Ovary (tissue), 9 donors: ENCODE results near the gene CACNA1A. TPM values are rescaled to one million over a fixed set of nuclear protein-coding genes. Genes with fewer than 3 reads are reported as not detected.

ENCODE experiments used
- DNase-seq, 5 donors: peaks; one replicate each; pipeline ENCODE4 v3.0.0-alpha.2; 2019 to 2020
- H3K27ac ChIP-seq, 2 donors: fragments of 200-600 bp; one replicate each; pipeline versions ENCODE4 v1.5.1 to v1.8.0; 2019 to 2022
- H3K27me3 ChIP-seq: fragments of 200-600 bp; one replicate; pipeline ENCODE4 v1.8.0; 2022
- H3K36me3 ChIP-seq: fragments of 200-600 bp; sonication (generic); one replicate; pipeline ENCODE4 v1.5.1; 2019
- H3K4me1 ChIP-seq: one replicate; pipeline ENCODE4 v1.8.1; 2013; ENCODE audit warnings: mild to moderate bottlenecking, moderate library complexity; ENCODE audit not compliant: insufficient read depth
- H3K4me3 ChIP-seq: fragments of 200-600 bp; sonication (generic); one replicate; pipeline ENCODE4 v1.5.1; 2017
- H3K9me3 ChIP-seq, 2 donors: fragments of 200-600 bp in 1 of 2; sonication (generic) in 1 of 2; one replicate each; pipeline versions ENCODE4 v1.5.1 to v1.8.1; 2013 to 2019; ENCODE audit warnings: mild to moderate bottlenecking in 1 of 2, moderate library complexity in 1 of 2
- EP300 ChIP-seq: sonication (generic); formaldehyde crosslinking; IDR thresholded peaks from one replicate; pipeline ENCODE4 v1.6.1; 2017; ENCODE audit warnings: antibody characterized with exemption
- POLR2A ChIP-seq: fragments of 450-650 bp; IDR thresholded peaks from one replicate; pipeline ENCODE4 v1.6.1; 2017; ENCODE audit warnings: antibody characterized with exemption, mild to moderate bottlenecking, moderate library complexity
- WGBS, 3 donors: extraction: QIAGEN DNeasy Blood & Tissue Kit in 1 of 3; methylation state at CpG; one replicate each; pipeline versions ENCODE4 v1.1.5 to v1.1.7; 2013 to 2017; 5-methylcytosine and 5-hydroxymethylcytosine counted together
- intact Hi-C, 4 donors: fragments of 100-400 bp; cut with DNase I; formaldehyde crosslinking; loops; one replicate each; pipeline versions ENCODE4 v1.11.0 to v1.15.1; 2022 to 2023
- polyA plus RNA-seq, 2 donors: library from polyadenylated mRNA; stranded (reverse); fragments of 200-250 nt in 1 of 2; fragments of 350-450 nt in 1 of 2; fragmentation: Illumina TruSeq in 1 of 2; extraction: RNeasy Lipid Tissue Mini Kit (QIAGEN cat#74804) in 1 of 2; gene quantifications; one replicate each; pipeline ENCODE4 v1.2.3, GENCODE V29; 2013 to 2014
- total RNA-seq, 7 donors: library from RNA; depleted of rRNA in 2 of 7; stranded (reverse); fragments of >200 nt in 2 of 7; fragmentation: NEBNext Ultra II Directional in 3 of 7; extraction: Animal tissue kit (Norgen Biotek cat#: 25700) in 3 of 7; gene quantifications; one replicate each; pipeline versions ENCODE4 v1.1.0 to v1.2.4, GENCODE V29; 2016 to 2023
- TF ChIP-seq, protein P1 (sequence below), 3 donors: fragments of 450-650 bp in 2 of 3; fragments of 200-600 bp in 1 of 3; IDR thresholded peaks; one replicate each; pipeline versions ENCODE4 v1.5.1 to v1.8.0; 2016 to 2022; ENCODE audit warnings: antibody characterized with exemption in 3 of 3, mild to moderate bottlenecking in 1 of 3
- donor health status: DM: no; HTN: no; CAD: no; lungs with moderate emphysema.
- donor health status: DM: no; HTN: no; CAD: no.
- donor health status: Bipolar disorder and iron deficiency.
- donor health status: DM: yes; HTN: yes; CAD: no.
- donor health status: DM: no; HTN: no; CAD: no.
- donor health status: DM: yes; HTN: yes; CAD: no.

The CACNA1A gene
- total and polyA plus RNA-seq, 9 donors = 0.60 to 3.3 (median 1.6) TPM

DNA sequence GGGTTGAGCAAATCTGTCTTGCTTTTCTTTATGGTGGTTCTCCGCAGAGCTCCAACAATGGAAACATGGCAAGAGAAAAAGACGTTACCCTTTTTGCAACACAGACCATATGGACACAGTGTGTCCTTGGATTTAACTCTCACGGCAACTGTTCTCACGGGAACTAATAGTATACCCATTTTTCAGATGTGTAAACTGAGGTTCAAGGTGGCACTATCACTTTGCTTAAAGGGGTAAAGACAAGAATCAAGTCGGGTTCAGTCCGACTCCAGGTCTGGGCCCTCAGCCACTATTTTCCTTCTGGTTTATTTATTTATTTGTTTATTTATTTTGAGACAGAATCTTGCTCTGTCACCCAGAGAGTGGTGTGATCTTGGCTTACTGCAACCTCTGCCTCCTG is 176.0 kb downstream of the CACNA1A start:
- Histone ChIP-seq H3K27me3 (no peaks in the 10 kb centered on the region), H3K27ac (no peak overlapping the region), H3K4me3 (no peak overlapping the region), H3K9me3 (peaks cover 0 to 3% of the 10 kb centered on the region in 2 donors), H3K36me3 (no peaks in the 10 kb centered on the region), H3K4me1 (no peaks in the 10 kb centered on the region)
- TF ChIP-seq POLR2A = no peak
- TF ChIP-seq EP300 = no peak
- TF ChIP-seq, protein P1, sequence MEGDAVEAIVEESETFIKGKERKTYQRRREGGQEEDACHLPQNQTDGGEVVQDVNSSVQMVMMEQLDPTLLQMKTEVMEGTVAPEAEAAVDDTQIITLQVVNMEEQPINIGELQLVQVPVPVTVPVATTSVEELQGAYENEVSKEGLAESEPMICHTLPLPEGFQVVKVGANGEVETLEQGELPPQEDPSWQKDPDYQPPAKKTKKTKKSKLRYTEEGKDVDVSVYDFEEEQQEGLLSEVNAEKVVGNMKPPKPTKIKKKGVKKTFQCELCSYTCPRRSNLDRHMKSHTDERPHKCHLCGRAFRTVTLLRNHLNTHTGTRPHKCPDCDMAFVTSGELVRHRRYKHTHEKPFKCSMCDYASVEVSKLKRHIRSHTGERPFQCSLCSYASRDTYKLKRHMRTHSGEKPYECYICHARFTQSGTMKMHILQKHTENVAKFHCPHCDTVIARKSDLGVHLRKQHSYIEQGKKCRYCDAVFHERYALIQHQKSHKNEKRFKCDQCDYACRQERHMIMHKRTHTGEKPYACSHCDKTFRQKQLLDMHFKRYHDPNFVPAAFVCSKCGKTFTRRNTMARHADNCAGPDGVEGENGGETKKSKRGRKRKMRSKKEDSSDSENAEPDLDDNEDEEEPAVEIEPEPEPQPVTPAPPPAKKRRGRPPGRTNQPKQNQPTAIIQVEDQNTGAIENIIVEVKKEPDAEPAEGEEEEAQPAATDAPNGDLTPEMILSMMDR (IDR thresholded peaks at IDR 0.05) = no peak
- no peak for DNase-seq
- intact Hi-C loops = no loop called here
- WGBS, 3 donors = 88 to 92% (median 91%) methylated on average over 6 of the region's 6 CpGs

DNA sequence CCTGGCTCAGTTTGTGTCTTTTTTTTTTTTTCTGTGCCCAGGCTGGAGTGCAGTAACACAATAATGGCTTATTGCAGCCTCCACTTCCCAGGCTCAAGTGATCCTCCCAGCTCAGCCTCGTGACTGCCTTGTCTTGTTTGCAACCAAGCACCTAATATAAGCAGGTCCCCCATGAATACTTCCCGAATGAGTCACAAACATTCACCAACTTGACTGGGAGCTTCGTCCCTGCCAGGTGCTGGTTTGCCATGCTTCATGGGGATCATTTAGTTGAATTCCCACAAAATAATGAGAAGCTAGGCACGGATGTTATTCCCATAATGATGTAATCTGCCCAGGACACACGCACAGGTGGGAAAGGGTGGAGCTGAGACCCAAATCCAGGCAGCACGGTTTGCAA is 176.5 kb downstream of the CACNA1A start:
- Histone ChIP-seq H3K27me3 (no peaks in the 10 kb centered on the region), H3K4me1 (no peaks in the 10 kb centered on the region), H3K36me3 (no peaks in the 10 kb centered on the region), H3K27ac (no peak overlapping the region), H3K4me3 (no peak overlapping the region), H3K9me3 (no peaks in the 10 kb centered on the region)
- intact Hi-C loops = no loop called here
- TF ChIP-seq, protein P1 (IDR thresholded peaks at IDR 0.05) = no peak
- TF ChIP-seq POLR2A = no peak
- DNase-seq = no peak
- 75 to 79% (median 76%) methylated on average over 6 of the region's 6 CpGs for WGBS, 3 donors

DNA sequence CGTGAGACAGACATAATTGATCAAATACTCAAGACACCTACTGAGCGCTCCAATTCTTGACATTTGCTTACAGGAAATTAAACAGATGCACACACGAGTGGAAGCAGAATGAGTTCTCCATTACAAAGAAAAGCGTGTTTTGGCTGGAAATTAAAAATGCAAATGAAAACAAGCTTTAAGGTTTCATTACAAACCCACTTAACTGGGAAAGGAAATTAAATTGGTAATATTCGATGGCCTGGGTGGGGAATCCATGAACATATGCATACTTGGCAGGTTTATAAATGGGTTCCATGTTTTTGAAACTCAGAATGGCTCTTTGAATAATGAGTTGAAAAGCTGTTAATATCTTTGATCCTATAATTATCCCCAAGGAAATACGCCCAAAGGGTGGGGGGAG is 178.0 kb downstream of the CACNA1A start:
- no peaks in the 10 kb centered on the region for H3K27me3 ChIP-seq
- no peak overlapping the region for H3K4me3 ChIP-seq
- no peak for DNase-seq
- H3K36me3 ChIP-seq = no peaks in the 10 kb centered on the region
- H3K27ac ChIP-seq = no peak overlapping the region
- no peaks in the 10 kb centered on the region for H3K9me3 ChIP-seq
- TF ChIP-seq POLR2A (no peak), EP300 (no peak)
- TF ChIP-seq, protein P1 (IDR thresholded peaks at IDR 0.05) = no peak
- WGBS, 3 donors = 75 to 84% (median 81%) methylated on average over 6 of the region's 6 CpGs
- intact Hi-C loops = no loop called here
- no peaks in the 10 kb centered on the region for H3K4me1 ChIP-seq

DNA sequence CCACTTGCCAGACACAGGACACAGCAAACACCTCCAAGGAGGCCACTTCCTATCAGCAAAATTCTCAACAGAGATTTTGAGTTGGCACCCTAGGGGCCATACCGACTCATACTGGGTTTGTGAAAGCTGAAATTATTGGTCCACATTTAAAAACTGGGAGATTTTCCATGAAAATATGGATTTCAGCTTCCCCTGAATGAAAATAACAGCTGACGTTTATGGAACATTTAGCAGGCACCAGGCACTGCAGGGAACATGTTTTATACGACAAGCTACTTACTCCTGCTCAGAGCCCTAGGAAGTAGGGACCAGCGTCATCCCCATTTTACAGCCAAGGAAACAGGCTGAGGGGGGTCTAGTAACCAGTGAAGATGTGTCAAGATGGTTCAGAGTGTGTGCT is 186.8 kb downstream of the CACNA1A start:
- Histone ChIP-seq H3K36me3 (no peaks in the 10 kb centered on the region), H3K27ac (no peak overlapping the region), H3K4me3 (no peak overlapping the region), H3K4me1 (no peaks in the 10 kb centered on the region), H3K9me3 (no peaks in the 10 kb centered on the region), H3K27me3 (no peaks in the 10 kb centered on the region)
- no peak for DNase-seq
- WGBS, 3 donors = 66 to 78% (median 67%) methylated on average over 4 of the region's 4 CpGs
- intact Hi-C loops = no loop called here
- TF ChIP-seq POLR2A (no peak), EP300 (no peak)
- TF ChIP-seq, protein P1 (IDR thresholded peaks at IDR 0.05) = no peak

GRCh38 chr19:13318190-13318589 is 188.1 kb downstream of the CACNA1A start:
- Histone ChIP-seq H3K27ac (no peak overlapping the region), H3K36me3 (no peaks in the 10 kb centered on the region), H3K4me3 (no peak overlapping the region), H3K27me3 (no peaks in the 10 kb centered on the region), H3K4me1 (no peaks in the 10 kb centered on the region), H3K9me3 (no peaks in the 10 kb centered on the region)
- WGBS, 3 donors = 74 to 81% (median 75%) methylated on average over 4 of the region's 4 CpGs
- intact Hi-C loops = no loop called here
- no peak for TF ChIP-seq POLR2A
- TF ChIP-seq, protein P1 (IDR thresholded peaks at IDR 0.05) = no peak
- no peak for TF ChIP-seq EP300
- DNase-seq = no peak
